ENCODE data around the gene CAPZA1.
A peak's percentile ranks its signal among the peaks of the same experiment; 100 is the strongest.

Gene CAPZA1

GRCh38 chr1:112678605-112679004, 59.0 kb downstream of the CAPZA1 start:
- DNase-seq, result no peak

- DNase-seq, result no peak
Observed at GRCh38 chr1:112685913-112686312, 66.3 kb downstream of the CAPZA1 start.

GRCh38 chr1:112686417-112686816, 66.8 kb downstream of the CAPZA1 start:
- no peak for DNase-seq

GRCh38 chr1:112686835-112687234, 67.2 kb downstream of the CAPZA1 start:
- no peak for DNase-seq

GRCh38 chr1:112687361-112687760, 67.7 kb downstream of the CAPZA1 start:
- DNase-seq, result no peak

- no peak for DNase-seq
Observed at GRCh38 chr1:112687785-112688496, 68.3 kb downstream of the CAPZA1 start.

GRCh38 chr1:112688781-112689193, 69.2 kb downstream of the CAPZA1 start:
- DNase-seq, result no peak

GRCh38 chr1:112689196-112689841, 69.7 kb downstream of the CAPZA1 start:
- DNase-seq, result no peak

- DNase-seq, result no peak
Observed at GRCh38 chr1:112689842-112690237, 70.2 kb downstream of the CAPZA1 start.

GRCh38 chr1:112692681-112693080, 73.0 kb downstream of the CAPZA1 start:
- no peak for DNase-seq

- DNase-seq, result no peak
Observed at GRCh38 chr1:112693821-112694220, 74.2 kb downstream of the CAPZA1 start.

GRCh38 chr1:112694363-112694929, 74.8 kb downstream of the CAPZA1 start:
- no peak for DNase-seq

- DNase-seq, result no peak
Observed at GRCh38 chr1:112695276-112695675, 75.6 kb downstream of the CAPZA1 start.

GRCh38 chr1:112696578-112697314, 77.1 kb downstream of the CAPZA1 start:
- no peak for DNase-seq

- no peak for DNase-seq
Observed at GRCh38 chr1:112697781-112698201, 78.2 kb downstream of the CAPZA1 start.

GRCh38 chr1:112698366-112699310, 79.0 kb downstream of the CAPZA1 start:
- DNase-seq, result peak in 1 of 2 experiments; percentile 1

- no peak for DNase-seq
Observed at GRCh38 chr1:112699425-112700144, 80.0 kb downstream of the CAPZA1 start.

- DNase-seq, result peak; percentile 69 to 71
Observed at GRCh38 chr1:112700290-112701226, 80.9 kb downstream of the CAPZA1 start.

- no peak for DNase-seq
Observed at GRCh38 chr1:112701227-112702066, 81.8 kb downstream of the CAPZA1 start.

GRCh38 chr1:112702067-112702395, 82.4 kb downstream of the CAPZA1 start:
- DNase-seq, result peak in 1 of 2 experiments; percentile 1
